SIG-M5 treated with dmso at 0.1 percent for 504 hours (cell line): Measurements from ENCODE around the gene ZNF839.
A peak's percentile ranks its signal among the peaks of the same experiment; 100 is the strongest.

Experiments
- DNase-seq: peaks from one replicate; lab custom pipeline; 2025; ENCODE audit not compliant: unreplicated experiment; lab: John Stamatoyannopoulos, UW

Gene ZNF839

DNA sequence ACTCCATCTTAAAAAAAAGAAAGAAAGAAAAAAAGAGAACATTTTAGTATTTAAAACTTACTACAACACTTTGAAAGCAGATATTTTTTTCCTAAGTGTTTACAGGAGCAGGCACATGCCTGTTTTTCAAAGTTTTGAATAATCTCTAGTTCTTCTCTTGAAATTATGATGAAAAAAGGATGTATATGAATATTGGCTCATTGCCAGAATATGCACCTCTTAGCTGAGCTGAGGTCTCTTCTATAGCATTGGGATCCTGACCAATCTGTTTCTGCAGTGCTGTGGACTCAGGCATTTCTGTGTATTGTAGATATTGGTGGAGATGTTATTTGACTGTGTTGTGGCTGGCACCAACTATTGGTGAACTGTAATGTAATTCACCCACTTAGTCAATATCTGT lies 58.1 kb downstream of the ZNF839 start:
- DNase-seq = no peak

DNA sequence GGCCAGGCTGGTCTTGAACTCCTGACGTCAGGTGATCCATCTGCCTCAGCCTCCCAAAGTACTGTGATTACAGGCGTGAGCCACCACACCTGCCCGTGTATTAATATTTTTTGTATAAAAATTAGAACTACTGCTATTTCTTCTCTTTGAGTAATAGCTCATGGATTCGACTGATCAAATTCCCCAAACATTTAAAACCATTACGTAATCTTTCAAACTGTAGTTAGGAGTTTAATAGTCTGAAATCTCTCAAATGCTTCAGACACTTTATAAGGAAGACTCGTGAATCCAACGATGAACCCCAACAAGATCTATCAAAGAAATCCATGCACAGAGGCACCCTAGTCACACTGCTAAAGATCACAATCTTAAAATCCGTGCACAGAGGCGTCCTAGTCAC lies 59.3 kb downstream of the ZNF839 start:
- DNase-seq = no peak

- no peak for DNase-seq
Observed at GRCh38 chr14:102387086-102387485, 67.5 kb downstream of the ZNF839 start.

DNA sequence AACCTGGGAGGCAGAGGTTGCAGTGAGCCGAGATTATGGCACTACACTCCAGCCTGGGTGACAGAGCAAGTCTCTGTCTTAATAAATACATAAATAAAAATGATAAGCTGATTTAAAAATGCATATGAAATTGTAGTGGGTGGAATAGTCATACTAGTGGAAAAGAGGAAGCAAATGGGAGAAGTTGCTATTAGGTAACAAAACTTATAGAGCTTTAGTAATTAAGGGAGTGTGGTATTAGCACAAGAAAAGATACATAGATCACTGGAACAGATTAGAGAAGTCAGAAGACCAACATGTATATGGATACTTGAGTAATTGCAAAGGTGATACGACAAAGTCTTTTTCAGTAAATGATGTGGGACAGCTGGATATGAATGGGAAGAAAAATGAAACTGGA lies 69.7 kb downstream of the ZNF839 start:
- DNase-seq = peak; percentile 75

DNA sequence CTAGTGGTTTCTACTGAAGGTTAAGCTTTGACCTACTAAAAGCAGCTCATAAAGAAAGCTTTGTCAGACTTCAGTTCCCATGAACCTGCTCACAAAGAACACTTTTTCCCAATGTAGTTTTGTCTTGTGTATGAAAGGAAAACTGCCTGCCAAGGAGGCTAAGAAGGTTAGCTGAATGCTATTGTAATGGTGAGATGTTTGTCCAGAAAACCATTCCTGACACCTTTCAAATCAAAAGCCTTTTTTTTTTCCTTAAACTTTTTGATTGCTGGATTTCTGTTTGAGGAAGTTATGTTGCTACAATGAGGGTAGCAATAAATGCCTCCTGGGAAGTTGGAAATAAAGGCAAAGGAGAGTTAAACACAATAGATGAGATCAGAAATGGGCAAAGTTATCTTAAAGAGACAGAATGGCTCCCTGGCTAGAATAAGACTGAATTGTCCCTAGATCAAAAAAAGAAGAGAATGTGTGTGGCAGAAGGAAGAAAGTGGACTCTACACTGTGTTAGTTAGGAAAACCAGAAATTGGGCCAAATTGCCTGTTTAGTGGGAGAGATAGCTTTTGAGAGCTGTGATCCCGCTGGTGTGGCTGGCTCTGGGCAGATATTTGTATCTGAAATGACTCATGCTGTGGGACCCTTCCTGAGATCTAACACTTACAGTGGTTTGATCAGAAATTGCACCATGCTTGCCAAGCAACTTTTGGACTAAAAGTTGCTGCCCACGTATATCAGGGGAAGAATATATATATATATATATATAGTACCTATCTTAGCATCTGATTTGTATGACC lies 70.7 kb downstream of the ZNF839 start:
- DNase-seq = no peak
